H9 (cell line): ENCODE results near the gene ANGPT4. TPM values are rescaled to one million over a fixed set of nuclear protein-coding genes. Genes with fewer than 3 reads are reported as not detected.

ENCODE experiments used
- DNase-seq: peaks from one replicate; pipeline ENCODE4 v3.0.0-alpha.2; 2017
- H2AFZ ChIP-seq: one replicate; pipeline ENCODE4 v1.6.1; 2013; ENCODE audit warnings: mild to moderate bottlenecking, low read length, control low read depth, moderate library complexity
- H2AK5ac ChIP-seq: 2 replicates; pipeline ENCODE4 v1.6.1; 2013; ENCODE audit warnings: low read length, control low read depth, mixed read lengths; ENCODE audit not compliant: insufficient read length
- H2BK120ac ChIP-seq: one replicate; pipeline ENCODE4 v1.6.1; 2013; ENCODE audit warnings: low read depth, mild to moderate bottlenecking, low read length, control low read depth, inconsistent platforms; ENCODE audit not compliant: poor library complexity, severe bottlenecking
- H2BK12ac ChIP-seq: 2 replicates; pipeline ENCODE4 v1.6.1; 2013; ENCODE audit warnings: low read length, control low read depth, mixed read lengths, low read depth; ENCODE audit not compliant: insufficient read length
- H2BK15ac ChIP-seq: 2 replicates; pipeline ENCODE4 v1.6.1; 2013; ENCODE audit warnings: low read depth, low read length, control low read depth
- H2BK20ac ChIP-seq: one replicate; pipeline ENCODE4 v1.6.1; 2013; ENCODE audit warnings: low read depth, mild to moderate bottlenecking, low read length, control low read depth, inconsistent platforms; ENCODE audit not compliant: poor library complexity, severe bottlenecking
- H2BK5ac ChIP-seq: 2 replicates; pipeline ENCODE4 v1.6.1; 2013; ENCODE audit warnings: low read length, control low read depth, mixed read lengths; ENCODE audit not compliant: insufficient read length
- H3K14ac ChIP-seq: 2 replicates; pipeline ENCODE4 v1.6.1; 2013; ENCODE audit warnings: low read length, control low read depth; ENCODE audit not compliant: insufficient read depth
- H3K18ac ChIP-seq: 2 replicates; pipeline ENCODE4 v1.6.1; 2013; ENCODE audit warnings: low read depth, mild to moderate bottlenecking, mixed read lengths, low read length, control low read depth; ENCODE audit not compliant: insufficient read length
- H3K23ac ChIP-seq: 2 replicates; pipeline ENCODE4 v1.6.1; 2013; ENCODE audit warnings: low read length, control low read depth, mixed read lengths, low read depth; ENCODE audit not compliant: insufficient read length
- H3K23me2 ChIP-seq: 2 replicates; pipeline ENCODE4 v1.6.1; 2013; ENCODE audit warnings: low read depth, mild to moderate bottlenecking, mixed read lengths, low read length, control low read depth; ENCODE audit not compliant: insufficient read length, poor library complexity, severe bottlenecking
- H3K27ac ChIP-seq: 2 replicates; pipeline ENCODE4 v1.5.1; 2013; ENCODE audit warnings: low read length, control low read depth, mixed read lengths, low read depth; ENCODE audit not compliant: insufficient read length
- H3K27me3 ChIP-seq: 2 replicates; pipeline ENCODE4 v1.6.1; 2013; ENCODE audit warnings: low read length, control low read depth, inconsistent platforms; ENCODE audit not compliant: insufficient read depth
- H3K4ac ChIP-seq: 2 replicates; pipeline ENCODE4 v1.6.1; 2013; ENCODE audit warnings: low read depth, mild to moderate bottlenecking, control low read depth, inconsistent platforms, low read length, moderate library complexity
- H3K4me1 ChIP-seq: 2 replicates; pipeline ENCODE4 v1.6.1; 2013; ENCODE audit warnings: low read length, control low read depth, inconsistent platforms; ENCODE audit not compliant: insufficient read depth
- H3K4me2 ChIP-seq: 2 replicates; pipeline ENCODE4 v1.6.1; 2013; ENCODE audit warnings: low read length, control low read depth, mixed read lengths; ENCODE audit not compliant: insufficient read length, insufficient read depth
- H3K56ac ChIP-seq: 2 replicates; pipeline ENCODE4 v1.6.1; 2013; ENCODE audit warnings: low read depth, mild to moderate bottlenecking, mixed read lengths, low read length, control low read depth; ENCODE audit not compliant: insufficient read length
- H3K79me1 ChIP-seq: 2 replicates; pipeline ENCODE4 v1.6.1; 2013; ENCODE audit warnings: low read depth, mild to moderate bottlenecking, moderate library complexity, low read length, control low read depth, inconsistent platforms; ENCODE audit not compliant: insufficient read depth, poor library complexity, severe bottlenecking
- H3K79me2 ChIP-seq: 2 replicates; pipeline ENCODE4 v1.6.1; 2013; ENCODE audit warnings: low read length, control low read depth, inconsistent platforms; ENCODE audit not compliant: insufficient read depth
- H3K9ac ChIP-seq: 2 replicates; pipeline ENCODE4 v1.6.1; 2013; ENCODE audit warnings: low read length, control low read depth, mixed read lengths; ENCODE audit not compliant: insufficient read length; ENCODE audit errors: extremely low read depth
- H3K9me3 ChIP-seq: one replicate; pipeline ENCODE4 v1.6.1; 2013; ENCODE audit warnings: low read depth, low read length, inconsistent platforms; ENCODE audit not compliant: control insufficient read depth
- H3T11ph ChIP-seq: one replicate; pipeline ENCODE4 v1.6.1; 2013; ENCODE audit warnings: mild to moderate bottlenecking, low read length, control low read depth, inconsistent platforms
- H4K20me1 ChIP-seq: one replicate; pipeline ENCODE4 v1.6.1; 2013; ENCODE audit not compliant: control insufficient read depth, insufficient read length, insufficient read depth
- H4K5ac ChIP-seq: 2 replicates; pipeline ENCODE4 v1.6.1; 2013; ENCODE audit warnings: low read depth, mild to moderate bottlenecking, mixed read lengths, low read length, control low read depth; ENCODE audit not compliant: insufficient read length
- H4K8ac ChIP-seq: replicated peaks from 2 replicates; pipeline ENCODE4 v1.6.1; 2013; ENCODE audit warnings: low read length, control low read depth, mixed read lengths, low read depth; ENCODE audit not compliant: insufficient read length
- H4K91ac ChIP-seq: 2 replicates; pipeline ENCODE4 v1.6.1; 2013; ENCODE audit warnings: low read depth, mild to moderate bottlenecking, moderate library complexity, mixed read lengths, low read length, control low read depth; ENCODE audit not compliant: insufficient read length
- H3K27ac Mint-ChIP-seq, 3 experiments: 2 replicates in 2 of 3; 3 replicates in 1 of 3; pipeline ENCODE4 v1.8.0; 2020 to 2021; ENCODE audit warnings: mixed read lengths in 3 of 3, mild to moderate bottlenecking in 1 of 3, moderate library complexity in 1 of 3
- H3K27me3 Mint-ChIP-seq: 2 replicates; pipeline ENCODE4 v1.8.0; 2021; ENCODE audit warnings: low read depth, mild to moderate bottlenecking, moderate library complexity, mixed read lengths
- H3K36me3 Mint-ChIP-seq, 3 experiments: 2 replicates in 2 of 3; 3 replicates in 1 of 3; pipeline ENCODE4 v1.8.0; 2020 to 2021; ENCODE audit warnings: low read depth in 3 of 3, mixed read lengths in 3 of 3; ENCODE audit not compliant: insufficient read depth in 1 of 3
- H3K4me1 Mint-ChIP-seq, 2 experiments: 2 replicates each; pipeline ENCODE4 v1.8.0; 2020; ENCODE audit warnings: mixed read lengths in 2 of 2
- H3K4me3 Mint-ChIP-seq, 2 experiments: 2 replicates in 1 of 2; 3 replicates in 1 of 2; pipeline ENCODE4 v1.8.0; 2020 to 2021; ENCODE audit warnings: mild to moderate bottlenecking in 2 of 2, mixed read lengths in 2 of 2, moderate library complexity in 1 of 2
- H3K9me3 Mint-ChIP-seq, 2 experiments: 2 replicates in 1 of 2; 3 replicates in 1 of 2; pipeline ENCODE4 v1.8.0; 2020; ENCODE audit warnings: mild to moderate bottlenecking in 2 of 2, mixed read lengths in 2 of 2, moderate library complexity in 1 of 2
- CTCF ChIP-seq: fragments of 200-600 bp; sonication (generic); conservative IDR thresholded peaks from 3 replicates; pipeline ENCODE4 v1.8.0; 2021; ENCODE audit warnings: antibody characterized with exemption, mild to moderate bottlenecking
- total RNA-seq: library from RNA; stranded (reverse); gene quantifications from 2 replicates; pipeline ENCODE4 v1.2.1, GENCODE V29; 2021

Gene ANGPT4
- total RNA-seq, 1 experiment from 2014 or later: 0.11 TPM

- H3K9me3 Mint-ChIP-seq: no peaks in the 10 kb centered on the region; a peak in 1 of 5 replicates
- H3K23me2 ChIP-seq: no peaks in the 10 kb centered on the region
- no peak overlapping the region for H4K8ac ChIP-seq
- no peak overlapping the region for H2BK15ac ChIP-seq
- no peak for DNase-seq
- no peak overlapping the region for H3K23ac ChIP-seq
- H3K56ac ChIP-seq: no peak overlapping the region
- no peaks in the 10 kb centered on the region for H3K9me3 ChIP-seq
- H3K4me1 ChIP-seq: no peaks in the 10 kb centered on the region
- no peak overlapping the region for H3K18ac ChIP-seq
- H3K27ac ChIP-seq: no peak overlapping the region
- peaks cover 5 to 8% of the 10 kb centered on the region in 2 experiments for H3K4me1 Mint-ChIP-seq
- no peak overlapping the region for H2AK5ac ChIP-seq
- H3K36me3 Mint-ChIP-seq: no peaks in the 10 kb centered on the region
- no peak overlapping the region for H2BK5ac ChIP-seq
- no peak overlapping the region for H3K4me3 Mint-ChIP-seq
- H3K79me2 ChIP-seq: no peaks in the 10 kb centered on the region
- H2BK20ac ChIP-seq: no peak overlapping the region
- no peak overlapping the region for H3K14ac ChIP-seq
- no peak overlapping the region for H2AFZ ChIP-seq
- no peak overlapping the region for H2BK12ac ChIP-seq
- no peaks in the 10 kb centered on the region for H4K20me1 ChIP-seq
- no peak overlapping the region for H3K27ac Mint-ChIP-seq
- H3K4me2 ChIP-seq: no peak overlapping the region
- H4K91ac ChIP-seq: no peak overlapping the region
- H3K27me3 ChIP-seq: 0 out of 2 replicates have a peak, but pooled peaks cover 3% of the 10 kb centered on the region
- H4K5ac ChIP-seq: no peak overlapping the region
- no peak overlapping the region for H2BK120ac ChIP-seq
- TF ChIP-seq CTCF: no peak
- H3K4ac ChIP-seq: no peak overlapping the region
- H3K27me3 Mint-ChIP-seq: peaks cover 31% of the 10 kb centered on the region
- H3K9ac ChIP-seq: no peak overlapping the region
- no peaks in the 10 kb centered on the region for H3K79me1 ChIP-seq
- H3T11ph ChIP-seq: no peak overlapping the region
Observed at GRCh38 chr20:881783-882144, 34.4 kb downstream of the ANGPT4 start.
